ENCODE results near the gene CYBRD1.
"Not testable (repeated sequence)": the region's sequence is repeated elsewhere in the genome, so short reads cannot be mapped to it uniquely, and the experiment has no call there.

CYBRD1 gene, protein sequence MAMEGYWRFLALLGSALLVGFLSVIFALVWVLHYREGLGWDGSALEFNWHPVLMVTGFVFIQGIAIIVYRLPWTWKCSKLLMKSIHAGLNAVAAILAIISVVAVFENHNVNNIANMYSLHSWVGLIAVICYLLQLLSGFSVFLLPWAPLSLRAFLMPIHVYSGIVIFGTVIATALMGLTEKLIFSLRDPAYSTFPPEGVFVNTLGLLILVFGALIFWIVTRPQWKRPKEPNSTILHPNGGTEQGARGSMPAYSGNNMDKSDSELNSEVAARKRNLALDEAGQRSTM

DNA sequence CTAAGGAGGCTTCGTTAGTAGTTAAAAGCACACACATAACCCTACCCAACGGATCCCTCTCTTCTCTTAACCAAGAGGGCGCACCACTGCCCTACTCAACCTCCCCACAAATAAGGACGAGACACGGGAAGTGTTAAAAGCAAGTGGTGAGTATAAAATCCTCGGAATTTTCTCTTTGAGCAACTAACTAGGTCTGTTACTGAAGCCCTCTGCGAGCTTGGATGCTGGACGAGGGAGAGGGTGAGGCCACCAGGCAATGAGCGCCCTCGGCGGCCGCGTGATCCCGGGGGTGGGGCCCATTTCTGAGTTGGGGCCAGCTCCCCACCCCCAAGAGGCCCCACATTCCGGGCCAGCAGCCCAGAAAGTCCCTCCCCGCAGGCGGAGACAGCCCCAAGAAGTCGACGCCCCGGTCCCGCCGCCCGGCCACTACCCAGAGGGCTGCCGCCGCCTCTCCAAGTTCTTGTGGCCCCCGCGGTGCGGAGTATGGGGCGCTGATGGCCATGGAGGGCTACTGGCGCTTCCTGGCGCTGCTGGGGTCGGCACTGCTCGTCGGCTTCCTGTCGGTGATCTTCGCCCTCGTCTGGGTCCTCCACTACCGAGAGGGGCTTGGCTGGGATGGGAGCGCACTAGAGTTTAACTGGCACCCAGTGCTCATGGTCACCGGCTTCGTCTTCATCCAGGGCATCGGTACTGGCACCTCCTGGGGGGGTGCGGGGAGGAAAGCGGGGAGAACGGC is at the start of gene CYBRD1:
TSS of gene CYBRD1 (plus strand) at position 423 of the 736 bp plus-strand sequence. CDS start at position 495, 72 bp downstream.
- in situ Hi-C loops (cut with MboI; ENCODE audit: low sequenced_read_pairs): no loop called here

DNA sequence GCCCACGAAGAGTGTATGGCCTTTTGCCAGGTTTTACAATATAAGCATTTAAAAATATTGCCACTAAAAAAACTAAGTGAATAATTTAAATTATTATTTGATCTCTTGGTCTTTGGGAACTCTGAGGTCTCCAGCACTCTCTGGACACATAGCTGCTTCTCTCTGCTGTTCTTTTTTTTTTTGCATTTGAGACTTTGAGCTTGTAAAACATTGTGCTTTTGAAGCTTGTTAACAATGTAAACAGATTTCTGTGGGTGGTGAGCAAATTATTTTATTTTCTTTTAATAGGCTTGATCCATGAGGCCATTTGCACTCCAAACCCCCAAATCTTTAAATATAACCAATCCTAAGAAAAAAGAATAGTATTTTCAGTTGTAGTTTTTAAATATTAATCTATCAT is 46.3 kb upstream of the CYBRD1 start:
- in situ Hi-C loops (cut with MboI; ENCODE audit: low sequenced_read_pairs): no loop called here

DNA sequence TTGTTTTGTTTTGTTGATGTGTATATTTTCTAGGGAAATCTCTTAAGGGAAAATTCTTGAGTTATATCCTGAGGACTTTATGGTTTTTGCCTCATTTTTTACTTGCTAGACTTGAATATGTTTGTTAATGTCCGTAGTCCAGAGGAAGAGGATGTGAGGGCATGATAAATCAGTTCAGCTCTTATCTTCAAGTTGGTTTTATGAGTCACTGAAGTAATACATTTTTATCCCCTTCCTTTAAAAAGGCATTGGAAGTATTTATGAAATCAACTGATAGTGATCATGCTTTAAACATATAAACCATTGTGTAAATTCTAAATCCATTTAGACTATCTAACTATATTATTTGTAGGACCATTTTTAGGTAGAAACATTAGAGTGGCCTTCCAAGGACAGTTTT is 43.9 kb upstream of the CYBRD1 start:
- in situ Hi-C loops (cut with MboI; ENCODE audit: low sequenced_read_pairs): no loop called here

DNA sequence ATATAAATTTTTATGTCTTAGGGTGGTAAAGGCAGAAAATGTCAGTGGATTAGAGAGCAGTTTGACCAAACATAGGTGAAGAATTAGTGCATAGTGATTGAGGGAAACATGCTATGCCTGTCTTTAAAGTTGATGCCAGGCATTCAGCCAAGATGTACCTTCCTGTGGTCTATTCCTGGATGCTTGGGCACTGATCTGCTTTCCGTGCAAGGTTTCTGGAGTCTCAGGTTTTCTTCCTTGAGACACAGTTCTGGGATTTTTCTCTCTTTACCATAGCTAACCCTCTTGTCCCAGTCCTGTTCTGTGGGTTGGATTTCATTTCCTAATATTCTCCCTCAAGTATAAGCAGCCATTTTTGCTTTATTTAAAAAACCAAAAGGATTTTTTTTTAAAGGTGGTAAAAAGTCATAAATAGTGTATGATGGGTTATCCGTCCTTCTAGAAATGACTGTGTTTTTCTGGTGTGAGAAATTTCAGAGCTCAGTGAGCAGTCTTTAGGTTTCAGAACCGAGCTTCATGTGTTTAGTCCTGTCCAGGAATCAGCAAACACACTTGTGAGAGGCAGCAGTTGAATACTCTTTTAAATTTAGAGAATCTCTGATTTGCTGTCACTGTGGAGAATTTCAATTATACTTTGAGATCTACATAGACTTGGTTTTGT is 43.0 kb upstream of the CYBRD1 start:
- in situ Hi-C loops (cut with MboI; ENCODE audit: low sequenced_read_pairs): no loop called here

DNA sequence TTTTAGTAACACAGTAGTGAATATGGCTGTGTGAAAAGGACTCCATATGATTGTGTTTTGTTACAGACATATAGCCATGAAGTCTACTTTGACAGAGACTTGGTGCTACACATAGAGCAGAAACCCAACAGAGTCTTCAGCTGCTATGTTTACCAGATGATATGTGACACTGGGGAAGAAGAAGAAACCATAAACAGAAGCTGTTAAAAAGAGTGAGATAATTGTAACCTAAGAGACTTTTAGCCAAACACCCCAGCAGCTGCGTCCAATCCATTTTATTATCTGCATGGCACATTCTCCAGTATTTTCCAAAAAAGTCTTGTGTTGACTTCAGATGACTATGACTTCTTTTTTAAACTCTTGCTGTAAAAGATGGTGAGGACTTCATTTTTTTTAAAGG is 41.4 kb upstream of the CYBRD1 start:
- in situ Hi-C loops (cut with MboI; ENCODE audit: low sequenced_read_pairs): no loop called here

DNA sequence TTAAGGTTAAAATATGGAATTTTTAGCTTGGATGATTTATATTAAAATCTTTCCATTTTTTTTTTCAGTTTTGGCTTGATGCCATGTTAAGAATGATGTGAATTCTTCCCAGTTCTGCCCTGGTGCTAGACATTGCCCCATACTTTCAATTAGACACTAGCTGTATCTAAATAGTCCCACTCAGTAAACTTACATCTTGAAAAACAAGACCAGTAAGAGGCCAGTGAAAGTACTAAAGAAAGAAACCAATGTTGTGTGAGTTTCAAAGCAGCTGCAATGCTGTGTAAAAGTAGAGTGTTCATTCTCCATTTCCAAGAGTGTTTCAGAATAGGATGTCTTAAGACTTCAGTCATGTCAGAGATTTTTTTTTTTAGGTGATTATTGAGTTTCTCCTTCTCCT is 40.0 kb upstream of the CYBRD1 start:
- in situ Hi-C loops (cut with MboI; ENCODE audit: low sequenced_read_pairs): no loop called here

DNA sequence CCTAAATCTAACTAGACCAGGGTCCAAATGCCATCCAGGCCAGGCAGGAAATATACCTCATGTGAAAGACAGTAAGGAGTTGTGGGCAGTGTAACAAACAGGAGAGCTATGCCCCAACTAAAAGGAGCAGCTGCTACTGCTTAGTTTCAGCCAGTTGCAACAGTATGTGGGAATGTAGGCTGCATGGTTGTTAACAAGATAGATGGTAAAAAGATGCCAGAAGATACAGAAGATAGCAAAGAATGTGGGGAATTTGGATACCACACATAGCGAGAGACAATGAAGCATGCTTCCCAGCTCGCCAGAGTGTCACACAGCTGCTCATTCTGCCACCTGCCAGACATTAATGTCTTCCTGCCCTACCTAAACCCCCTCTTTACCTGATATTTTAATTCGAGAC is 39.4 kb upstream of the CYBRD1 start:
- in situ Hi-C loops (cut with MboI; ENCODE audit: low sequenced_read_pairs): no loop called here

DNA sequence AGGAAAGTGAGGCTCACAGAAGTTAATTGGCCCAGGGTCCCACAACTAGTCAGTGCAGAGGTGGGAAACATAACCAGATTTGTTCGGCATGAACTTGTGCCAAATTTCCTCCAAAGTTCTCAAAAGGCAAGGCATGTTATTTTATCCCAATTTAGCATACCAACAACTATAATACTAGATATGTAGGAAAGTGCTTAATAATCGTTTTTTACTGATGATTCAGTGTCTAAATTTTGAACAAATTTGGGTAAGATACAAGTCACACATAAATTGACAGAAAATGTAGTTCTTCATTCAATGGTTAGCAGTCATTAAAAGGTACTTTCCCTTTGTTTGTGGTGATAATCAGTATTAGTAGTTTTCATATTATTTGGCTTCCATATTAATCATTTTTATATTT is 38.5 kb upstream of the CYBRD1 start:
- in situ Hi-C loops (cut with MboI; ENCODE audit: low sequenced_read_pairs): no loop called here

DNA sequence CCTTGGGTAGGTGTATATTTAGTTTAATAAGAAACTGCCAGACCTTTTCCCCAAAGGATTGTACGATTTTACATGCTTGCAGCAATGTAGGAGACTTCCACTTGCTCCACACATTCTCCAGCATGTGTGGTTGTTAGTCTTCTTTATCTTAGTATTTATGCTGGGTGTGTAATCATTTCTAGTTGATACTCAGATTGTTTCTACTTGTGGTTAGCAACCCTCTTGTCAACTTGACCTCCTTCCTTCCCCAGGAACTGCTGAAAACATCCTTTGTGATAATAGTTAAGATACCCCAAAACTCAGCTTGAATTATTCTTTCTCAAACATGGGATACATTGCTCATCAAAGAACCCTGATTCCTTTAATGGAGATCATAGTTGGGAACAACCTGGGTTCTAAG is 37.2 kb upstream of the CYBRD1 start:
- in situ Hi-C loops (cut with MboI; ENCODE audit: low sequenced_read_pairs): no loop called here

DNA sequence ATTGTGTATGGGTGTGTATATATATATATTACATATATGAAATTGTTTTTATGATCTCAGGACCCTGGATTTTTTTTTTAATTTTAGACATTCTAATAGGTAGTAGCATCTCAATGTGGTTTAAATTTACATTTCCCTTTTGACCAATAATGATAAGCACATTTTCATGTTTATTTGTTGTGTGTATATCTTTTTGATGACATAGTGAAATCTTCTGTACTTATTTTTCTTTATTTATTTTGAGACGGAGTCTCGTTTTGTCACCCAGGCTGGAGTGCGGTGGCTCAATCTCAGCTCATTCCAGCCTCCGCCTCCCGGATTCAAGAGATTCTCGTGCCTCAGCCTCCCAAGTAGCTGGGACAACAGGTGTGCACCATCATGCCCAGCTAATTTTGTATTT is 35.1 kb upstream of the CYBRD1 start:
- in situ Hi-C loops (cut with MboI; ENCODE audit: low sequenced_read_pairs): no loop called here

DNA sequence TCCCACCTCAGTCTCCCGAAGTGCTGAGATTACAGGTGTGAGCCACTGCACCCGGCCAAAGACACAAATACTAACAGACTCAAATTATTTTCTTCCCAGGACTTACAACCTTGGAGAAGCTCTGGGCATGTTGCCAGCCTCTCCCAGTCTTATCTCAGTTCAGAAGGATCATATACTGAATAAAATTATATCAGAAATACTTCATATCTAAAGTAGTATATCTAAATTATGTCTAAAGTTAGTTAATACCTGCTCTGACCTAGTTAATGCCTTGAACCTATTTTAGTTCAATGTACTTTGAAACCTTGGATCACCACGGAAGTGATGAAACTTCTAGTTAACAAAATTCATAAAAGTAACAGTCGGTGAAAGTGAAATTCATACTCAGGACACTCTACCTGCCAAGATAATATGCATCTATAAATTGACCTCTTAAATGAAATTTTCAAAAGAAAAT is 34.4 kb upstream of the CYBRD1 start:
- in situ Hi-C loops (cut with MboI; ENCODE audit: low sequenced_read_pairs): no loop called here

DNA sequence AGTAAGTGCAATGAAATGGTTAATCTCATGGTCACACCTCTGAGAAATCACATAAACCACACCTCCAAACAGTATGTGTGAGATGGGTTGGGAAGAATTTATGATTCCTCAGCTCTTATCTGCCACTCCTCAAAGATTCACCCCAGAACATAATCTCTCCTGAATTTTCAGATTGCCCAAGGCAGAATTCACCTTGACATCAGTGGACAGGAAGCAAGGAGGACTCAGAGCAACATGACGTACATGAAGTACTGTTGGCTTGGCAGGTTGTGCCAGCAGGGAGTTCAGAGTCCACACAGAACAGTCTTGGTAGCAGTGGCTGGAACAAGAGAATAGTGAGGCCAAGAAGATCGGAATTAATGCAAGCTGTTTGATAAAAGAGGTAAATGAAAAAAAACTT is 31.7 kb upstream of the CYBRD1 start:
- in situ Hi-C loops (cut with MboI; ENCODE audit: low sequenced_read_pairs): no loop called here

DNA sequence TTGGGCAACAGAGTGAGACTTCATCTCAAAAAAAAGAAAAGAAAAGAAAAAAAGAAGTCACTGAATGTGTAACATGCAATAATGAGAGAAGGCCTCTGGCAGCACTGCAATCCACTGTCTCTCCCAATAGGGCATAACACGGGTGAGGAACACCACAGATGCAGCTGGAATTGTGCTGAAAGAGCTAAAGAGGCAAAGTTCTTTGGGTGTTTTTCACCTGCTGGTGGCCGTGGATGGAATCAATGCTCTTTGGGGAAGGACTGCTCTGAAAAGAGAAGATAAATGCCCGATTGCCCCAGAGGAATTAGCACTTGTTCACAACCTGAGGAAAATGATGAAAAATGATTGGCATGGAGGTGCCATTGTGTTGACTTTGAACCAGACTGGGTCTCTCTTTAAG is 31.0 kb upstream of the CYBRD1 start:
- in situ Hi-C loops (cut with MboI; ENCODE audit: low sequenced_read_pairs): no loop called here

DNA sequence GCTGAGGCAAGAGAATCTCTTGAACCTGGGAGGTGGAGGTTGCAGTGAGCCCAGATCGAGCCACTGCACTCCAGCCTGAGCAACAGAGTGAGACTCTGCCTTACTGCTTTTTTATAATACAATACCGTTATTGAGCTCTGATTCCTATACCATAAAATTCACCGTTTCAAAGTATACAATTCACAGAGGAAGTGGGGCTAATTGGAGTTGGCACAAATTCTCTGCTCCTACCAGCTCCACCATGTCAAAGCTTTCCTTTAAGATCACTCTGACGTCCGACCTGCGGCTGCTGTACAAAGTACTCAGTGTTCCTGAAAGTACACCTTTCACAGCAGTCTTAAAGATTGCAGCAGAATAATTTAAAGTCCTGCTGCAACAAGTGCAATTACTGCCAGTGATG is 29.6 kb upstream of the CYBRD1 start:
- in situ Hi-C loops (cut with MboI; ENCODE audit: low sequenced_read_pairs): no loop called here

DNA sequence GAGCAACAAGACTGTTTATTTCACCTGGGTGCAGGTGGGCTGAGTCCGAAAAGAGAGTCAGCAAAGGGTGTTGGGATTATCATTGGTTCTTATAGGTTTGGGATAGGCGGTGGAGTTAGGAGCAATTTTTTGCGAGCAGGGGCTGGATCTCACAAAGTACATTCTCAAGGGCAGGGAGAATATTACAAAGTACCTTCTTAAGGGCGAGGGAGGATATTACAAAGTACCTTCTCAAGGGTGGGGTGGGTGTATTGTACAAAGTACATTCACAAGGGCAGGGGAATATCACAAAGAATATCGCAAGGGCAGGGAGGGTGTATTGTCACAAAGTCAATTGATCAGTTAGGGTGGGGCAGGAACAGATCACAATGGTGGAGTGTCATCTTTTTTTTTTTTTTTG is 24.6 kb upstream of the CYBRD1 start:
- in situ Hi-C loops (cut with MboI; ENCODE audit: low sequenced_read_pairs): not testable (repeated sequence)

DNA sequence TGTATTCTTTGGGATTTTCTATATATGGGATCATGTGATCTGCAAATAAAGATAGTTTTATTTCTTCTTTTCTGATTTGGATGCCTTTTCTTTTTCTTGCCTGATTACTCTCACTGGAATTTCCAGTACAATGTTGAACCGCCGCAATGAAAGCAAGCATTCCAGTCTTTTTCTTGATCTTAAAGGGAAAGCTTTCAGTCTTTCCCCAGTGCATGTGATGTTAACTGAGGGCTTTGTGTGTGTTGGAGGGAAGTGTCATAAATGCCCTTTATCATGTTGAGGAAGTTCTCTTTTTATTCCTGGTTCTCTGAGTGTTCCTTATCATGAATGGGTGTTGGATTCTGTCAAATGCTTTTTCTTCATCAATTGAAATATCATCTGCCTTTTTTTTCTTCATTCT is 16.9 kb upstream of the CYBRD1 start:
- in situ Hi-C loops (cut with MboI; ENCODE audit: low sequenced_read_pairs): no loop called here

DNA sequence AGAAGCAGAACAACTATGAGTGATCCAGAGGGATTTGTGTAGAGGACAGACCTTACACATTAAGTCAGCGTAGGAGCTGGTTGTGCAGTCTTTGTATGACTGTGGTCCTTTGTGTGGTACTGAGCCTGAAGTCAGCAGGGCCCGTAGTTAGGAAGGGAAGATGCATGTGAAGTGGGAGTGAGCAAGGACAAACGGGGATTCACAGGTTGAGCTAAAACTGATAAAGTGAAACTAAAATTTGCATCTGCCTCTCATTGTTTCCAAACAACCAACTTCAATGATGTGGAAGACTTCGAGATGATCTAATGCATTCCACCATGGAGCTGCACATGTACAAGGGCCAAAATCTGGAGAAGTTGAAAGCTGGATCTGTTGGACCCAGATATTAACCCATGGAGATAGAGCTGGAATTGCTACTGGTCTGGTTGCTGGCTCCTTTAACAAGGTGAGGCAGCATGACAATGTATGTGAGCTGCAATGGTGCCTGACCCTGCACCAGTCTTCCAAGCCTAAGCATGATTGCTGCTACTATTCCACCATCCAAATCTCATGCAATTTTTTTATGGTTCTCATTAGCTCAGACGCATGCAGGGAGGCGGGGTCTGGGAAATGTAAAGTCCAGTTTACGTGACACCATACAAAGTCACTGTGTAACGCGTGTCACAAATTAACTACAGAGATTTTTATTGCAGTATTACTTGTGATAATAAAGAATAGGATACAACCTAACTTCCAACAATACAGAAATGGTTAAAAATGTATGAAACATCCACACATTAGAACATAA is 12.1 kb upstream of the CYBRD1 start:
- in situ Hi-C loops (cut with MboI; ENCODE audit: low sequenced_read_pairs): no loop called here

DNA sequence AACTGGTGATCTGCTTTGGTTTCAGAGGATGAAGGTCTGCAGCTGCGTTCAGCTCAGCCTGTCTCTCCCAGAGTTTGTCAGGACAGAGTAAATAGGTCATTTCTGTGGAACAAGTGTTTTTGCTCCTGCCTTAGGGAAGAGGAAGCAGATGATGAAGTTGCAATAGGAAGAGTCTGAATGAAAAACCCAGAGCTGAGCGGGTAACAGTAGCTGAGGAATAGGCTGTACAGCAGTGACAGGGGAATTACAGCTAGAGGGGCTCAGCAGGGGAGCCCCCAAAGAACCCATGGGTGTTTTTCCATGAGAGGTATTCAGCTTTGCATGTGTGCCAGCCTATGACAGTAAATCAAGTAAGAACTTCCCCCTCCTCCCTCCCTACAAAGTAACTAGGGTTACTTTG is 10.3 kb upstream of the CYBRD1 start:
- in situ Hi-C loops (cut with MboI; ENCODE audit: low sequenced_read_pairs): no loop called here

DNA sequence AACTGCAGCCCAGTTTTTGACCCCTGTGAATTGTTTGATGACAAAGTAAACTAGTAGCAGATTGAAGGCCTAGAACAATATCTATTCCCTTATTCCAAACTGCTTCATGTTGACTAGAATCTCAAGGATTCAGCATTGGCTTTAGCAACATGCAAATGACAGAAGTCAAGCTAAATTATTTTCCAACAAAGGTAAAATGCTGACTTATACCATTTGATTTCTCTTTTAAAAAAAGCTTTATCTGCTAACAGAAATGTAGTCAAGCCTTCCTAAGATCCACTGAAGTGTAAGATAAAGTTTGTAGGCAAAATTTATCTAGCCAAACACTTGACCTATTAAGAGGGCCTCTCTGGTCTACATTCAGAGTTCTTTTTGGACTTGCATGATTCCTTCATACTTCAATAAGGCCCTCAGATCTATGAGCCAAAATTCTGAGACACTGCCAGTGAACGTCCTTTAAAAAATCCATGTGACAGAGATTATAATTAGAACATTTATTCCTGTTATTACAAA is 9.5 kb upstream of the CYBRD1 start:
- in situ Hi-C loops (cut with MboI; ENCODE audit: low sequenced_read_pairs): no loop called here

DNA sequence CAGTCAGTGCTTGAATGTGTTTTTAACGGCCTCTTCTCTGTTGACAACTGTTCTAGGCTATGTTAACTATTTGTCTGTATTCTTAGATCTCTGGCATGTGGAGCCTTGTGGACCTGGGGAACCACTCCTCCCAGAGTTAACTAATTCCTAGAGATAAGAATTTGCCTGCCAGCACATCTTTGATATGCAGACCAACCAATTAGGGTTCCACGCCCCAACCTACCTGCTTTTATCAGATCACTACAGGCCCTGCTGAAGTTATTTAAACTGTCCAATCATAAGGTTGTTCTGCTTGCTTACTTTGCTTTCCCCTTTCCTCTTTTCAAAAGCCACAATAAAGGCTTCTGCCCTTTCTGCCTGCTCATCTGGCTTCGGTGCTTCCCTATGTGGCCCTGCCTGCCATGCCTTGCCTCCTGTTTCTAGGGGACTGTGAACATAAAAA is 8.5 kb upstream of the CYBRD1 start:
- in situ Hi-C loops (cut with MboI; ENCODE audit: low sequenced_read_pairs): no loop called here

Data from hTERT RPE-1 (cell line).